AG04449 (cell line): Measurements from ENCODE around the gene STARD7.

Experiments used
- CTCF ChIA-PET: fragments of 350-600 bp; formaldehyde crosslinking; extraction: SDS; loops from one replicate; lab custom pipeline; 2021; ENCODE audit warnings: antibody characterized with exemption; lab: Yijun Ruan, JAX
- POLR2A ChIA-PET: fragments of 400-600, 350-600 bp; formaldehyde crosslinking; extraction: SDS; loops from one replicate; lab custom pipeline; 2020; ENCODE audit warnings: antibody characterized with exemption, inconsistent platforms; lab: Yijun Ruan, JAX
- DNase-seq: peaks from one replicate; pipeline ENCODE4 v3.0.0-alpha.2; 2010; ENCODE audit warnings: low read depth, low spot score
- H3K4me3 ChIP-seq: 2 replicates; pipeline ENCODE4 v1.5.1; 2011; ENCODE audit warnings: low read depth, mild to moderate bottlenecking, control low read depth, low read length
- TF ChIP-seq, protein P1 (sequence below): IDR thresholded peaks from one replicate; pipeline ENCODE4 v1.5.1; 2011; ENCODE audit warnings: mild to moderate bottlenecking, moderate library complexity, low read length, control low read depth, inconsistent platforms; ENCODE audit not compliant: insufficient read depth; ENCODE audit errors: missing control alignments

Gene STARD7

GRCh38 chr2:96212339-96212738, 3.7 kb upstream of the STARD7 start:
- H3K4me3 ChIP-seq, result no peak overlapping the region
- ChIA-PET POLR2A (no interaction called here), CTCF (no interaction called here)
- TF ChIP-seq, protein P1, sequence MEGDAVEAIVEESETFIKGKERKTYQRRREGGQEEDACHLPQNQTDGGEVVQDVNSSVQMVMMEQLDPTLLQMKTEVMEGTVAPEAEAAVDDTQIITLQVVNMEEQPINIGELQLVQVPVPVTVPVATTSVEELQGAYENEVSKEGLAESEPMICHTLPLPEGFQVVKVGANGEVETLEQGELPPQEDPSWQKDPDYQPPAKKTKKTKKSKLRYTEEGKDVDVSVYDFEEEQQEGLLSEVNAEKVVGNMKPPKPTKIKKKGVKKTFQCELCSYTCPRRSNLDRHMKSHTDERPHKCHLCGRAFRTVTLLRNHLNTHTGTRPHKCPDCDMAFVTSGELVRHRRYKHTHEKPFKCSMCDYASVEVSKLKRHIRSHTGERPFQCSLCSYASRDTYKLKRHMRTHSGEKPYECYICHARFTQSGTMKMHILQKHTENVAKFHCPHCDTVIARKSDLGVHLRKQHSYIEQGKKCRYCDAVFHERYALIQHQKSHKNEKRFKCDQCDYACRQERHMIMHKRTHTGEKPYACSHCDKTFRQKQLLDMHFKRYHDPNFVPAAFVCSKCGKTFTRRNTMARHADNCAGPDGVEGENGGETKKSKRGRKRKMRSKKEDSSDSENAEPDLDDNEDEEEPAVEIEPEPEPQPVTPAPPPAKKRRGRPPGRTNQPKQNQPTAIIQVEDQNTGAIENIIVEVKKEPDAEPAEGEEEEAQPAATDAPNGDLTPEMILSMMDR, result no peak
- no peak for DNase-seq

DNA sequence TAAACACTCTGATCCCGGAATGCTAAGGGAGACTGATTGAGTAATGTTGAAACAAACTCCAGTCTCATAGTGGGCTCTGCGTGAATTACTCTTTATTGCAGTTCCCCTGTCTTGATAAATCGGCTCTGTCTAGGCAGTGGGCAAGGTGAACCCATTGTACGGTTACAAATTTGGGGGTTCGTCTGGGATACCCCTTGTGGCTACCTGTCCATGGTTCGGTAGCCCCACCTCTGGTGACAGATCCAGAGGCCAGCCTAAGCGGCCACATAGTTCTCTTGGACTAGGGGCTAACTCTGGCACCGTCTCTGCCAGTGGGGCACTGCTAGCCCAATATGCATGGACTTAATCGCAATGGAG, 1.1 kb upstream of the STARD7 start:
- peak overlapping the region; percentile 86 for H3K4me3 ChIP-seq
- TF ChIP-seq, protein P1, result no peak
- ChIA-PET POLR2A (no interaction called here), CTCF (interaction anchor here (1.1 kb wide), 1 partner anchor 11 kb away, joined by 3 read pairs; no protein-coding TSS in a partner anchor)
- DNase-seq, result no peak

- POLR2A ChIA-PET, result interaction anchor here (1.1 to 1.4 kb wide), 6 partner anchors 13 to 64 kb away, joined by 3 to 10 read pairs (median 4); partner anchors contain the start of gene DUSP2
Measured at GRCh38 chr2:96209011-96209728, 543 bp upstream of the STARD7 start.

DNA sequence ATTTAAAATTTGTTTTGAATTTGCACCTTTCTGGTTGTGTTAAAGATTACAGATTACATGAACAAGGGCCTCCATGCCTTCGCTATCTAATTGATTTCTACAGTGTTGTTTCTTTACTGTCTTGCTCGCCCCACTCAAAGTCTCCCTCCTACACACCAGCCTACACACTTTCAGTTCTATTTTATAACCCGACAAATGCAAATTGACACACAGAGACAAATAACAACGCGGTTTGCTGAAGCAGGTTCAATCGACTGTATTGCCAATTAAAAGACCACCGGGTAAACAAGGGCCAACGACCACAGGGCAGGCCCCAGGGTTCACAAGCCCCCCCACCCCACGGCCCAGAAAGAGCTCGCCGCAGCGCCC, 869 bp downstream of the STARD7 start:
- ChIA-PET CTCF (interaction anchor here (1.2 kb wide), 1 partner anchor 15 kb away, joined by 5 read pairs; no protein-coding TSS in a partner anchor), POLR2A (interaction anchor here (0.7 to 1.4 kb wide), 9 partner anchors 12 to 128 kb away, joined by 3 to 10 read pairs (median 3); partner anchors contain the start of genes DUSP2 and NCAPH)
- TF ChIP-seq, protein P1, result no peak
- H3K4me3 ChIP-seq, result peak overlapping the region; percentile 86
- DNase-seq, result no peak

More at GRCh38 chr2:96209011-96209728, 543 bp upstream of the STARD7 start:
- CTCF ChIA-PET, result interaction anchor here (1.0 to 1.4 kb wide), 6 partner anchors 10 to 216 kb away, joined by 3 to 5 read pairs (median 4); no protein-coding TSS in a partner anchor
- no peak for DNase-seq
- H3K4me3 ChIP-seq, result peak overlapping the region; percentile 86
- TF ChIP-seq, protein P1, result no peak

DNA sequence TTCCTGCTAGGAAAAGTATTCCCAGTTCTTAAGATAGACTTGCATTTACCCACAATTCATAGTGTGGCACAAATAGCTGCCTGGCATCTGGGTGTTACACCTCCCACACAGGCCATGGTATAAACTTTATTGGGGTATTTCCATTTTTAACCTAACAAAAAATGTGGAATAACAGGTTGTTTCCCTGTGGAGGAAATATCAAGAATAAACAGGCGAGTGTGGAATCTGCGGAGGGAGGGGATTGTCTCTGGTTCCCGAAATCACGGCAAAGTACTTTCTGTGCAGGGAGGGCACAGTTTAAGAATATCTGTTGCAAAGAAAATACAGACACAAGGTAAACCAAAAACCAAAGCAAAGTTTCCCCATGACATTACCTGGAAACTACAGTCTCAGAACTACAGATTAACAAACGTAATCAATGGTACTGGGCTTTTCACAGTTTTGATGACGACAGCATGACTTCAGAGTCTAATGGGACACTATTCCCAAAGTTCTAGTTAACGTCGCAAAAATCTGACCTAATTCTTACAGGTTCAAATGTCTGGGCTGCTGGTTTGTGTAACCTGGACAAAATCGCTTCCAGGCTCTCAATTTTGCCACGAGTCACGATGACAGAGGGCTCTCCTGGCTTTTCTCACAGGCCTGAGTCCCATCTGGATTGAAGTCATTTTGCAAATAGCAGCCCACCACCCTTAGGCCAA, 1.4 kb downstream of the STARD7 start:
- ChIA-PET CTCF (interaction anchor here (1.1 to 1.2 kb wide), 3 partner anchors 11 to 32 kb away, joined by 3 to 5 read pairs (median 5); no protein-coding TSS in a partner anchor), POLR2A (no interaction called here)
- H3K4me3 ChIP-seq, result peak overlapping the region; percentile 86
- TF ChIP-seq, protein P1, result no peak
- DNase-seq, result no peak

- TF ChIP-seq, protein P1, result no peak
- POLR2A ChIA-PET, result no interaction called here
- H3K4me3 ChIP-seq, result no peak overlapping the region; the same call in 1 of the 2 replicates
- DNase-seq, result no peak
- CTCF ChIA-PET, result interaction anchor here (1.0 to 4.6 kb wide), 2 partner anchors 9 to 31 kb away, joined by 4 to 34 read pairs; no protein-coding TSS in a partner anchor
Measured at GRCh38 chr2:96205888-96206287, 2.7 kb downstream of the STARD7 start.
